Measurements from ENCODE around the gene GCN1. TPM values are rescaled to one million over a fixed set of nuclear protein-coding genes. Genes with fewer than 3 reads are reported as not detected.

The GCN1 gene
- total RNA-seq, 1 donor from 2014 or later = 123 TPM

DNA sequence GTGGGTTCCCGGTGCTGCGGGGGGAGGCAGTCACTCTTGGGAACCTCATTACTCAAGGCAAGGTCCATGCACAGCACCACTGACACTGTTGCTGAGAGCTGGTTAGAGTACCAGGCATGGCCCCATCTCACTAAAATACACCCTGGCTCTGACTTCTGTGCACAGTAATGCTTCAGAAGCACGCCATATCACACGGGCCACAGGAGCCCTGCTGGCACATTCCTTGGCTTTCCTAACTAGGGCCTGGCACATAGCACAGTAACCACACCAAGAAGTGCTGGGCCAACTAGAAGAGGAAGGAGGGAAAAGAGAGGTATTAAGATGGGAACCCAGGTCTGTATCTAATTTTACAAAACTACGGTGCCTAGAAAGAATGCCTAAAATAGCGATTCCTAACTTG lies 64.5 kb downstream of the GCN1 start:
- Mint-ChIP-seq H3K9me3 (ENCODE audit: unreplicated experiment) (no peaks in the 10 kb centered on the region), H3K27me3 (ENCODE audit: low read depth, unreplicated experiment) (no peaks in the 10 kb centered on the region), H3K4me3 (ENCODE audit: unreplicated experiment) (no peak overlapping the region), H3K27ac (ENCODE audit: unreplicated experiment) (peak overlapping the region; percentile 26), H3K36me3 (ENCODE audit: low read depth, unreplicated experiment) (peaks cover 55% of the 10 kb centered on the region), H3K4me1 (ENCODE audit: low read depth, unreplicated experiment) (peaks cover 22% of the 10 kb centered on the region)
- no peaks in the 10 kb centered on the region for H3K79me2 ChIP-seq (ENCODE audit: insufficient read depth, low read length)
- peaks cover 60% of the 10 kb centered on the region for H4K20me1 ChIP-seq (ENCODE audit: insufficient read depth, low read length)
- no peaks in the 10 kb centered on the region for H3K27me3 ChIP-seq (ENCODE audit: insufficient read depth, low read length)
- TF ChIP-seq CTCF (IDR thresholded peaks at IDR 0.05; ENCODE audit: insufficient read depth, low read depth, low read length) (no peak), EZH2 (IDR thresholded peaks at IDR 0.05; ENCODE audit: insufficient read depth, low read length) (no peak)
- H3K36me3 ChIP-seq (ENCODE audit: insufficient read depth, low read length) = peaks cover 75% of the 10 kb centered on the region
- H3K4me3 ChIP-seq (ENCODE audit: insufficient read depth, low read depth, low read length) = no peak overlapping the region
- H3K4me1 ChIP-seq (ENCODE audit: insufficient read depth, low read length) = peaks cover 26% of the 10 kb centered on the region
- FAIRE-seq (no peak), DNase-seq (ENCODE audit: low read depth) (no peak)
- no peak overlapping the region for H2AFZ ChIP-seq (ENCODE audit: low read depth, low read length)
- H3K4me2 ChIP-seq (ENCODE audit: low read length) = no peak overlapping the region
- no peaks in the 10 kb centered on the region for H3K9me3 ChIP-seq (ENCODE audit: insufficient read depth, low read depth, low read length)
- no peak overlapping the region for H3K27ac ChIP-seq (ENCODE audit: low read depth, low read length)
- no peak overlapping the region for H3K9ac ChIP-seq (ENCODE audit: low read length)

DNA sequence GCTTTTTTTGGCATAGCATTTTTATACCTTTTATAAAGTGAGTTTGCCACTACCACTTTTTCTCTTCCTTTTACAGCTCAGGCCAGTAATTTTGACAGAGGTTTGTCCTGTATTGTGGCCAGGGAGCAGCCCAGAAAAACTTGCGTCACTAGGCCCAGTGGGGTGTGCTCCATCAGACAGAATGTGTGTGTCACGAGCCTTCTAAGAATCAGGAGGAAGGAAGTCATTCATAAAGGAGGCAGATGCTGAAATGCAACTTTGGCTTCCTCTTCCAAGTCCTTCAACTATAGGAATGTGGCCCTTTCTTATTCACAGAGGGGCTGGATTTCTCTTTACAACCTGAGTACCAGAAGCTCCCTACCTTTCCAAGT lies 67.9 kb downstream of the GCN1 start:
- no peak overlapping the region for H3K4me3 Mint-ChIP-seq (ENCODE audit: unreplicated experiment)

More for the DNA sequence above, 67.9 kb downstream of the GCN1 start:
- FAIRE-seq = no peak
- peak overlapping the region; percentile 47 for H3K4me2 ChIP-seq (ENCODE audit: low read length)
- no peaks in the 10 kb centered on the region for H3K27me3 ChIP-seq (ENCODE audit: insufficient read depth, low read length)
- no peak for TF ChIP-seq CTCF (IDR thresholded peaks at IDR 0.05; ENCODE audit: insufficient read depth, low read depth, low read length)
- no peak for TF ChIP-seq EZH2 (IDR thresholded peaks at IDR 0.05; ENCODE audit: insufficient read depth, low read length)
- Mint-ChIP-seq H3K9me3 (ENCODE audit: unreplicated experiment) (no peaks in the 10 kb centered on the region), H3K36me3 (ENCODE audit: low read depth, unreplicated experiment) (peaks cover 44% of the 10 kb centered on the region), H3K4me1 (ENCODE audit: low read depth, unreplicated experiment) (peaks cover 22% of the 10 kb centered on the region), H3K27ac (ENCODE audit: unreplicated experiment) (peak overlapping the region; percentile 77), H3K27me3 (ENCODE audit: low read depth, unreplicated experiment) (no peaks in the 10 kb centered on the region)
- peak overlapping the region; percentile 59 for H3K27ac ChIP-seq (ENCODE audit: low read depth, low read length)
- H3K4me1 ChIP-seq (ENCODE audit: insufficient read depth, low read length) = peaks cover 26% of the 10 kb centered on the region
- peaks cover 48% of the 10 kb centered on the region for H4K20me1 ChIP-seq (ENCODE audit: insufficient read depth, low read length)
- H3K79me2 ChIP-seq (ENCODE audit: insufficient read depth, low read length) = no peaks in the 10 kb centered on the region
- peak overlapping the region; percentile 25 for H3K9ac ChIP-seq (ENCODE audit: low read length)
- H2AFZ ChIP-seq (ENCODE audit: low read depth, low read length) = no peak overlapping the region
- DNase-seq (ENCODE audit: low read depth) = peak; percentile 71
- no peaks in the 10 kb centered on the region for H3K9me3 ChIP-seq (ENCODE audit: insufficient read depth, low read depth, low read length)
- no peak overlapping the region for H3K4me3 ChIP-seq (ENCODE audit: insufficient read depth, low read depth, low read length)
- peaks cover 46% of the 10 kb centered on the region for H3K36me3 ChIP-seq (ENCODE audit: insufficient read depth, low read length)
